Measurements from ENCODE around the gene ZSCAN22.

ZSCAN22 gene

GRCh38 chr19:58379246-58379645, 52.5 kb downstream of the ZSCAN22 start:
- Histone ChIP-seq H3K36me3 (ENCODE audit: control insufficient read depth in 2 of 2, insufficient read depth in 2 of 2, low read length in 2 of 2) (no peaks in the 10 kb centered on the region), H3K4me1 (ENCODE audit: control insufficient read depth, insufficient read depth, low read length) (peaks cover 20% of the 10 kb centered on the region), H3K9me3 (ENCODE audit: control insufficient read depth in 2 of 2, low read length in 2 of 2) (no peaks in the 10 kb centered on the region), H3K4me3 (ENCODE audit: low read length in 2 of 2) (peak overlapping the region in 1 of 2 donors; percentile 85), H3K27me3 (ENCODE audit: control insufficient read depth in 1 of 2, insufficient read depth in 2 of 2, low read length in 2 of 2) (no peaks in the 10 kb centered on the region), H3K9ac (ENCODE audit: low read length in 2 of 2) (no peak overlapping the region), H3K27ac (ENCODE audit: low read length) (no peak overlapping the region)

- Histone ChIP-seq H3K36me3 (ENCODE audit: control insufficient read depth in 2 of 2, insufficient read depth in 2 of 2, low read length in 2 of 2) (no peaks in the 10 kb centered on the region), H3K27ac (ENCODE audit: low read length) (peak overlapping the region; percentile 92), H3K9ac (ENCODE audit: low read length in 2 of 2) (peak overlapping the region; percentile 83 to 87), H3K27me3 (ENCODE audit: control insufficient read depth in 1 of 2, insufficient read depth in 2 of 2, low read length in 2 of 2) (no peaks in the 10 kb centered on the region), H3K4me1 (ENCODE audit: control insufficient read depth, insufficient read depth, low read length) (peaks cover 20% of the 10 kb centered on the region), H3K9me3 (ENCODE audit: control insufficient read depth in 2 of 2, low read length in 2 of 2) (no peaks in the 10 kb centered on the region), H3K4me3 (ENCODE audit: low read length in 2 of 2) (peak overlapping the region; percentile 78 to 85)
Observed at GRCh38 chr19:58380037-58380661, 53.4 kb downstream of the ZSCAN22 start.

GRCh38 chr19:58380662-58381459, 54.1 kb downstream of the ZSCAN22 start, which contains the start of gene ZNF837:
Gene ZNF837 (minus strand): TSS chr19:58381030. CDS start chr19:58369332, 11,698 bp downstream.
- Histone ChIP-seq H3K4me3 (ENCODE audit: low read length in 2 of 2) (peak within 1 kb of the TSS; percentile 78 to 85), H3K36me3 (ENCODE audit: control insufficient read depth in 2 of 2, insufficient read depth in 2 of 2, low read length in 2 of 2) (no peaks in the 10 kb centered on the region), H3K9me3 (ENCODE audit: control insufficient read depth in 2 of 2, low read length in 2 of 2) (no peaks in the 10 kb centered on the region), H3K9ac (ENCODE audit: low read length in 2 of 2) (peak within 1 kb of the TSS; percentile 83 to 87), H3K27ac (ENCODE audit: low read length) (peak within 1 kb of the TSS; percentile 92), H3K4me1 (ENCODE audit: control insufficient read depth, insufficient read depth, low read length) (peaks cover 27% of the 10 kb centered on the region), H3K27me3 (ENCODE audit: control insufficient read depth in 1 of 2, insufficient read depth in 2 of 2, low read length in 2 of 2) (no peaks in the 10 kb centered on the region)

- peak overlapping the region; percentile 92 for H3K27ac ChIP-seq (ENCODE audit: low read length)
- H3K9ac ChIP-seq (ENCODE audit: low read length in 2 of 2), result peak overlapping the region; percentile 65 to 66
- peak overlapping the region; percentile 78 to 85 for H3K4me3 ChIP-seq (ENCODE audit: low read length in 2 of 2)
- H3K9me3 ChIP-seq (ENCODE audit: control insufficient read depth in 2 of 2, low read length in 2 of 2), result no peaks in the 10 kb centered on the region
- no peaks in the 10 kb centered on the region for H3K27me3 ChIP-seq (ENCODE audit: control insufficient read depth in 1 of 2, insufficient read depth in 2 of 2, low read length in 2 of 2)
- H3K4me1 ChIP-seq (ENCODE audit: control insufficient read depth, insufficient read depth, low read length), result peaks cover 35% of the 10 kb centered on the region
- H3K36me3 ChIP-seq (ENCODE audit: control insufficient read depth in 2 of 2, insufficient read depth in 2 of 2, low read length in 2 of 2), result no peaks in the 10 kb centered on the region
Observed at GRCh38 chr19:58381460-58382212, 54.8 kb downstream of the ZSCAN22 start.

- peaks cover 0 to under 1% of the 10 kb centered on the region in 2 donors for H3K36me3 ChIP-seq (ENCODE audit: control insufficient read depth in 2 of 2, insufficient read depth in 2 of 2, low read length in 2 of 2)
- peaks cover 44% of the 10 kb centered on the region for H3K4me1 ChIP-seq (ENCODE audit: control insufficient read depth, insufficient read depth, low read length)
- H3K27me3 ChIP-seq (ENCODE audit: control insufficient read depth in 1 of 2, insufficient read depth in 2 of 2, low read length in 2 of 2), result no peaks in the 10 kb centered on the region
- H3K4me3 ChIP-seq (ENCODE audit: low read length in 2 of 2), result no peak overlapping the region
- H3K27ac ChIP-seq (ENCODE audit: low read length), result no peak overlapping the region
- no peaks in the 10 kb centered on the region for H3K9me3 ChIP-seq (ENCODE audit: control insufficient read depth in 2 of 2, low read length in 2 of 2)
- no peak overlapping the region for H3K9ac ChIP-seq (ENCODE audit: low read length in 2 of 2)
Observed at GRCh38 chr19:58382997-58383603, 56.3 kb downstream of the ZSCAN22 start.

- Histone ChIP-seq H3K4me3 (ENCODE audit: low read length in 2 of 2) (peak overlapping the region; percentile 76 to 93), H3K27me3 (ENCODE audit: control insufficient read depth in 1 of 2, insufficient read depth in 2 of 2, low read length in 2 of 2) (no peaks in the 10 kb centered on the region), H3K9ac (ENCODE audit: low read length in 2 of 2) (peak overlapping the region; percentile 95 to 97), H3K9me3 (ENCODE audit: control insufficient read depth in 2 of 2, low read length in 2 of 2) (no peaks in the 10 kb centered on the region), H3K27ac (ENCODE audit: low read length) (peak overlapping the region; percentile 96), H3K4me1 (ENCODE audit: control insufficient read depth, insufficient read depth, low read length) (peaks cover 34% of the 10 kb centered on the region), H3K36me3 (ENCODE audit: control insufficient read depth in 2 of 2, insufficient read depth in 2 of 2, low read length in 2 of 2) (peaks cover 2 to 10% of the 10 kb centered on the region in 2 donors)
Observed at GRCh38 chr19:58385313-58385890, 58.6 kb downstream of the ZSCAN22 start.

- peak overlapping the region; percentile 76 to 93 for H3K4me3 ChIP-seq (ENCODE audit: low read length in 2 of 2)
- no peaks in the 10 kb centered on the region for H3K27me3 ChIP-seq (ENCODE audit: control insufficient read depth in 1 of 2, insufficient read depth in 2 of 2, low read length in 2 of 2)
- H3K9ac ChIP-seq (ENCODE audit: low read length in 2 of 2), result peak overlapping the region; percentile 95 to 97
- H3K9me3 ChIP-seq (ENCODE audit: control insufficient read depth in 2 of 2, low read length in 2 of 2), result no peaks in the 10 kb centered on the region
- H3K27ac ChIP-seq (ENCODE audit: low read length), result peak overlapping the region; percentile 96
- H3K4me1 ChIP-seq (ENCODE audit: control insufficient read depth, insufficient read depth, low read length), result peaks cover 35% of the 10 kb centered on the region
- H3K36me3 ChIP-seq (ENCODE audit: control insufficient read depth in 2 of 2, insufficient read depth in 2 of 2, low read length in 2 of 2), result peaks cover 6 to 10% of the 10 kb centered on the region in 2 donors
Observed at GRCh38 chr19:58385891-58386575, 59.2 kb downstream of the ZSCAN22 start.

GRCh38 chr19:58386576-58387337, 60.0 kb downstream of the ZSCAN22 start, which contains the start of gene RPS5:
Gene RPS5 (plus strand): TSS chr19:58387269. CDS start chr19:58388138, 869 bp downstream.
- H3K4me1 ChIP-seq (ENCODE audit: control insufficient read depth, insufficient read depth, low read length), result peaks cover 31% of the 10 kb centered on the region
- H3K9me3 ChIP-seq (ENCODE audit: control insufficient read depth in 2 of 2, low read length in 2 of 2), result no peaks in the 10 kb centered on the region
- H3K9ac ChIP-seq (ENCODE audit: low read length in 2 of 2), result peak within 1 kb of the TSS; percentile 95 to 97
- no peaks in the 10 kb centered on the region for H3K27me3 ChIP-seq (ENCODE audit: control insufficient read depth in 1 of 2, insufficient read depth in 2 of 2, low read length in 2 of 2)
- peaks cover 6 to 10% of the 10 kb centered on the region in 2 donors for H3K36me3 ChIP-seq (ENCODE audit: control insufficient read depth in 2 of 2, insufficient read depth in 2 of 2, low read length in 2 of 2)
- H3K27ac ChIP-seq (ENCODE audit: low read length), result peak within 1 kb of the TSS; percentile 96
- H3K4me3 ChIP-seq (ENCODE audit: low read length in 2 of 2), result peak within 1 kb of the TSS; percentile 93 to 99

All from stomach smooth muscle (tissue), 2 donors.